DOHH2 (cell line): ENCODE measurements around the gene AGO4.
A peak's percentile ranks its signal among the peaks of the same experiment; 100 is the strongest.

Experiments
- H3F3A ChIP-seq: fragments of 200-600 bp; sonication (generic), shearing (Covaris generic); 2 replicates; pipeline ENCODE4 v1.6.0; 2016; ENCODE audit warnings: antibody characterized with exemption, mild to moderate bottlenecking; ENCODE audit not compliant: control insufficient read depth, insufficient read depth
- H3K27ac ChIP-seq: fragments of 200-600 bp; sonication (generic); 2 replicates; pipeline ENCODE4 v1.5.1; 2014; ENCODE audit warnings: low read depth, mild to moderate bottlenecking, low read length, moderate library complexity
- H3K27me3 ChIP-seq: fragments of 200-600 bp; sonication (generic); 2 replicates; pipeline ENCODE4 v1.6.1; 2014; ENCODE audit warnings: mild to moderate bottlenecking, low read length, mixed read lengths; ENCODE audit not compliant: control insufficient read depth
- H3K36me3 ChIP-seq: fragments of 200-600 bp; sonication (generic); 2 replicates; pipeline ENCODE4 v1.6.1; 2014; ENCODE audit warnings: mild to moderate bottlenecking, low read length, moderate library complexity, mixed read lengths; ENCODE audit not compliant: control insufficient read depth
- H3K4me1 ChIP-seq: fragments of 200-600 bp; sonication (generic); 2 replicates; pipeline ENCODE4 v1.6.1; 2014; ENCODE audit warnings: mild to moderate bottlenecking, low read length, mixed read lengths; ENCODE audit not compliant: control insufficient read depth
- H3K4me2 ChIP-seq: fragments of 200-600 bp; sonication (generic); 2 replicates; pipeline ENCODE4 v1.6.0; 2014; ENCODE audit warnings: mild to moderate bottlenecking, low read length, moderate library complexity
- H3K4me3 ChIP-seq: fragments of 200-600 bp; sonication (generic); 2 replicates; pipeline ENCODE4 v1.5.1; 2014; ENCODE audit warnings: mild to moderate bottlenecking, low read length, mixed read lengths
- H3K79me2 ChIP-seq: fragments of 200-600 bp; sonication (generic); 2 replicates; pipeline ENCODE4 v1.6.1; 2014; ENCODE audit warnings: mild to moderate bottlenecking, low read length, mixed read lengths; ENCODE audit not compliant: control insufficient read depth
- H3K9me2 ChIP-seq: fragments of 200-600 bp; sonication (generic); replicated peaks from 2 replicates; pipeline ENCODE4 v1.6.1; 2014; ENCODE audit warnings: mild to moderate bottlenecking, low read length, mixed read lengths; ENCODE audit not compliant: control insufficient read depth
- H3K9me3 ChIP-seq: fragments of 200-600 bp; sonication (generic); 2 replicates; pipeline ENCODE4 v1.6.1; 2014; ENCODE audit warnings: antibody characterized with exemption, low read length, mixed read lengths; ENCODE audit not compliant: control insufficient read depth, insufficient read depth
- H4K20me1 ChIP-seq: fragments of 200-600 bp; sonication (generic); 2 replicates; pipeline ENCODE4 v1.6.0; 2014; ENCODE audit warnings: low read depth, mild to moderate bottlenecking, antibody characterized with exemption, low read length, moderate library complexity; ENCODE audit not compliant: control insufficient read depth, insufficient read depth
- CTCF ChIP-seq: fragments of 200-600 bp; sonication (generic); IDR thresholded peaks from one replicate; pipeline ENCODE4 v1.5.1; 2014; ENCODE audit warnings: antibody characterized with exemption, mild to moderate bottlenecking, low read depth, low read length; ENCODE audit not compliant: poor library complexity, severe bottlenecking
- EZH2phosphoT487 ChIP-seq: fragments of 200-600 bp; sonication (generic); IDR thresholded peaks from 2 replicates; pipeline ENCODE4 v1.6.1; 2017; ENCODE audit warnings: borderline replicate concordance, mild to moderate bottlenecking, antibody characterized with exemption, low read length, moderate library complexity, mixed read lengths

Gene AGO4

GRCh38 chr1:35893051-35893879, 85.4 kb downstream of the AGO4 start:
- peaks cover 4% of the 10 kb centered on the region for H3K79me2 ChIP-seq
- H3K4me1 ChIP-seq = peaks cover 37% of the 10 kb centered on the region
- H3F3A ChIP-seq = no peaks in the 10 kb centered on the region
- no peaks in the 10 kb centered on the region for H3K27me3 ChIP-seq
- H3K27ac ChIP-seq = peak overlapping the region; percentile 18; the same call in 1 of the 2 replicates
- TF ChIP-seq EZH2phosphoT487 (no peak), CTCF (no peak)
- H3K4me3 ChIP-seq = no peak overlapping the region
- H3K9me3 ChIP-seq = no peaks in the 10 kb centered on the region
- H3K36me3 ChIP-seq = peaks cover 64% of the 10 kb centered on the region
- H3K9me2 ChIP-seq = no peaks in the 10 kb centered on the region
- H3K4me2 ChIP-seq = peak overlapping the region; percentile 31; the same call in 1 of the 2 replicates
- peaks cover 3% of the 10 kb centered on the region; the same call in 1 of the 2 replicates for H4K20me1 ChIP-seq

- no peaks in the 10 kb centered on the region for H3K79me2 ChIP-seq
- no peak overlapping the region for H3K4me3 ChIP-seq
- TF ChIP-seq CTCF (no peak), EZH2phosphoT487 (no peak)
- H3K27me3 ChIP-seq = no peaks in the 10 kb centered on the region
- H4K20me1 ChIP-seq = peaks cover 3% of the 10 kb centered on the region; the same call in 1 of the 2 replicates
- H3K36me3 ChIP-seq = peaks cover 64% of the 10 kb centered on the region
- H3K9me3 ChIP-seq = no peaks in the 10 kb centered on the region
- peak overlapping the region; percentile 18; the same call in 1 of the 2 replicates for H3K27ac ChIP-seq
- peak overlapping the region; percentile 31; the same call in 1 of the 2 replicates for H3K4me2 ChIP-seq
- H3K9me2 ChIP-seq = no peaks in the 10 kb centered on the region
- H3K4me1 ChIP-seq = peaks cover 27% of the 10 kb centered on the region
- H3F3A ChIP-seq = no peaks in the 10 kb centered on the region
These were observed 86.4 kb downstream of the AGO4 start for GRCh38 chr1:35894183-35894582.

GRCh38 chr1:35894656-35895055, 86.8 kb downstream of the AGO4 start:
- no peak for TF ChIP-seq CTCF
- Histone ChIP-seq H3F3A (no peaks in the 10 kb centered on the region), H3K27me3 (no peaks in the 10 kb centered on the region), H4K20me1 (peaks cover 3% of the 10 kb centered on the region; the same call in 1 of the 2 replicates), H3K36me3 (peaks cover 69% of the 10 kb centered on the region), H3K4me1 (peaks cover 27% of the 10 kb centered on the region), H3K4me3 (no peak overlapping the region), H3K9me2 (no peaks in the 10 kb centered on the region), H3K9me3 (no peaks in the 10 kb centered on the region), H3K27ac (no peak overlapping the region), H3K4me2 (peak overlapping the region; percentile 9; the same call in 1 of the 2 replicates), H3K79me2 (no peaks in the 10 kb centered on the region)
